A549 (cell line): ENCODE measurements around the gene BTK. TPM values are rescaled to one million over a fixed set of nuclear protein-coding genes. Genes with fewer than 3 reads are reported as not detected.

Experiments used
- ATAC-seq, 2 experiments: fragments of 200-7000 bp in 1 of 2; fragments of >200 bp in 1 of 2; cut with Nextera tagmentation in 1 of 2; cut with Tn5 transposase in 1 of 2; 3 replicates each; pipeline versions ENCODE4 v1.8.0 to v1.9.1; 2018 to 2020; ENCODE audit warnings: mild to moderate bottlenecking in 1 of 2, moderate library complexity in 1 of 2
- CTCF ChIA-PET: fragments of 300-600 bp; sonication (Branson Sonifier 250); formaldehyde crosslinking; extraction: SDS; loops from one replicate; lab custom pipeline; 2021; ENCODE audit warnings: antibody characterized with exemption, inconsistent platforms; lab: Yijun Ruan, JAX
- POLR2A ChIA-PET: fragments of 350-600 bp; formaldehyde crosslinking; extraction: SDS; loops from one replicate; lab custom pipeline; 2021; ENCODE audit warnings: antibody characterized with exemption, inconsistent platforms; lab: Yijun Ruan, JAX
- DNase-seq, 2 experiments: peaks; one replicate each; pipeline versions ENCODE4 v3.0.0 to v3.0.0-alpha.2; 2011 to 2016; ENCODE audit warnings: low read depth in 1 of 2, low spot score in 1 of 2
- FAIRE-seq: peaks from 2 replicates; lab custom pipeline; 2011; peaks lifted over from hg19 to GRCh38; lab: Jason Lieb, UNC
- H3K27ac ChIP-seq, 2 experiments: fragments of >200 bp; sonication (Bioruptor Twin); formaldehyde crosslinking; 3 replicates each; pipeline ENCODE4 v1.5.1; 2016 to 2017
- H3K4me1 ChIP-seq: fragments of >200 bp; sonication (Bioruptor Twin); formaldehyde crosslinking; 3 replicates; pipeline ENCODE4 v1.6.1; 2016
- H3K4me2 ChIP-seq: fragments of >200 bp; sonication (Bioruptor Twin); formaldehyde crosslinking; 3 replicates; pipeline ENCODE4 v1.6.1; 2016
- H3K4me3 ChIP-seq: fragments of >200 bp; sonication (Bioruptor Twin); formaldehyde crosslinking; 3 replicates; pipeline ENCODE4 v1.5.1; 2016
- H3K9me3 ChIP-seq: fragments of >200 bp; sonication (Bioruptor Twin); formaldehyde crosslinking; 3 replicates; pipeline ENCODE4 v1.6.1; 2016
- CBX2 ChIP-seq: fragments of 200-600 bp; sonication (generic); IDR thresholded peaks from 2 replicates; pipeline ENCODE4 v1.6.1; 2016; ENCODE audit warnings: low read depth, mild to moderate bottlenecking, borderline replicate concordance
- CBX8 ChIP-seq: fragments of 200-600 bp; sonication (generic); IDR thresholded peaks from 2 replicates; pipeline ENCODE4 v1.6.1; 2016
- CEBPB ChIP-seq, 2 experiments: fragments of >200 bp in 1 of 2; sonication (Bioruptor Twin) in 1 of 2; formaldehyde crosslinking in 1 of 2; IDR thresholded peaks; 2 replicates each; pipeline ENCODE4 v1.6.1; 2012 to 2016
- EHMT2 ChIP-seq: fragments of 200-600 bp; sonication (generic); IDR thresholded peaks from 2 replicates; pipeline ENCODE4 v1.6.1; 2016; ENCODE audit warnings: antibody characterized with exemption, low read depth, mild to moderate bottlenecking, moderate library complexity
- EP300 ChIP-seq, 2 experiments: fragments of >200 bp; sonication (Bioruptor Twin); formaldehyde crosslinking; IDR thresholded peaks; 2 replicates in 1 of 2; 3 replicates in 1 of 2; pipeline ENCODE4 v1.6.1; 2016 to 2017
- FOSB ChIP-seq: fragments of 250-450 bp; sonication (Bioruptor Pico); IDR thresholded peaks from 2 replicates; pipeline ENCODE4 v1.5.0; 2020; ENCODE audit warnings: mild to moderate bottlenecking, moderate library complexity
- FOSL2 ChIP-seq, 2 experiments: fragments of 450-650 bp in 1 of 2; fragments of >200 bp in 1 of 2; sonication (Bioruptor Twin) in 1 of 2; formaldehyde crosslinking; IDR thresholded peaks; 2 replicates each; pipeline versions ENCODE4 v1.5.0 to v1.6.1; 2016 to 2020; ENCODE audit warnings: mild to moderate bottlenecking in 1 of 2, moderate library complexity in 1 of 2
- FOXS1 ChIP-seq: fragments of 250-450 bp; sonication (Bioruptor Pico); IDR thresholded peaks from 2 replicates; pipeline ENCODE4 v1.5.0; 2020; ENCODE audit warnings: mild to moderate bottlenecking, moderate library complexity
- HOXA7 ChIP-seq: fragments of 250-450 bp; sonication (Bioruptor Pico); IDR thresholded peaks from 2 replicates; pipeline ENCODE4 v1.5.0; 2020; ENCODE audit warnings: mild to moderate bottlenecking, moderate library complexity
- JUN ChIP-seq, 2 experiments: fragments of >200 bp; sonication (Bioruptor Twin); formaldehyde crosslinking; IDR thresholded peaks; 2 replicates in 1 of 2; 3 replicates in 1 of 2; pipeline ENCODE4 v1.6.1; 2016 to 2017
- KDM1A ChIP-seq: fragments of 200-600 bp; sonication (generic); IDR thresholded peaks from 2 replicates; pipeline ENCODE4 v1.6.1; 2016; ENCODE audit warnings: low read depth, mild to moderate bottlenecking
- MAFK ChIP-seq: fragments of 450-650 bp; IDR thresholded peaks from 2 replicates; pipeline ENCODE4 v1.6.1; 2014; ENCODE audit not compliant: partially characterized antibody
- MYC ChIP-seq: IDR thresholded peaks from 2 replicates; pipeline ENCODE4 v1.6.1; 2012; ENCODE audit warnings: mild to moderate bottlenecking, inconsistent platforms, low read length, improper control_type of control experiment, borderline replicate concordance
- NFE2L2 ChIP-seq: fragments of 150-350 bp; conservative IDR thresholded peaks from 2 replicates; pipeline ENCODE4 v1.6.1; 2014; ENCODE audit warnings: low read length
- PHF8 ChIP-seq: fragments of 200-600 bp; sonication (generic); IDR thresholded peaks from 2 replicates; pipeline ENCODE4 v1.6.1; 2016; ENCODE audit warnings: low read depth, mild to moderate bottlenecking, antibody characterized with exemption, moderate library complexity, borderline replicate concordance
- POLR2AphosphoS2 ChIP-seq: conservative IDR thresholded peaks from 2 replicates; pipeline ENCODE4 v1.6.1; 2012; ENCODE audit warnings: low read length, improper control_type of control experiment, inconsistent platforms
- TFCP2L1 ChIP-seq: fragments of 250-450 bp; sonication (Bioruptor Pico); IDR thresholded peaks from 2 replicates; pipeline ENCODE4 v1.5.0; 2021; ENCODE audit warnings: mild to moderate bottlenecking
- TP53 ChIP-seq: fragments of 250-450 bp; sonication (Bioruptor Pico); IDR thresholded peaks from 2 replicates; pipeline ENCODE4 v1.5.0; 2021; ENCODE audit warnings: mild to moderate bottlenecking, moderate library complexity
- ZNF302 ChIP-seq: fragments of 250-450 bp; sonication (Bioruptor Pico); IDR thresholded peaks from 2 replicates; pipeline ENCODE4 v1.9.0; 2021; ENCODE audit warnings: inconsistent platforms, mild to moderate bottlenecking, moderate library complexity
- ZSCAN20 ChIP-seq: fragments of 250-450 bp; sonication (Bioruptor Pico); IDR thresholded peaks from 2 replicates; pipeline ENCODE4 v1.8.0; 2022; ENCODE audit warnings: mild to moderate bottlenecking, moderate library complexity
- WGBS: methylation state at CpG from one replicate; pipeline ENCODE4 v1.1.6; 2017; ENCODE audit errors: missing lambda C conversion rate; 5-methylcytosine and 5-hydroxymethylcytosine counted together
- polyA plus RNA-seq, 4 experiments: library from polyadenylated mRNA; depleted of rRNA in 3 of 4; stranded (reverse); fragments of >200 nt; fragmentation: RNase III in 1 of 4; extraction: RNeasy Plus Mini Kit Qiagen cat#74134 plus additional on column Dnase treatment in 1 of 4; gene quantifications; 2 replicates in 3 of 4; 3 replicates in 1 of 4; pipeline ENCODE4 v1.2.3, GENCODE V29; 2011 to 2017
- TF ChIP-seq, protein P1 (sequence below): fragments of 150-350 bp; IDR thresholded peaks from 2 replicates; pipeline ENCODE4 v1.6.1; 2014; ENCODE audit warnings: low read depth, mild to moderate bottlenecking, low read length
- TF ChIP-seq, protein P2 (sequence below): fragments of >200 bp; sonication (Bioruptor Twin); formaldehyde crosslinking; IDR thresholded peaks from 3 replicates; pipeline ENCODE4 v1.5.1; 2016

The BTK gene
- polyA plus RNA-seq, 2 of the 4 experiments (the other 2 are of a cell fraction): 0.18 to 0.26 TPM

- ChIA-PET CTCF (no interaction called here), POLR2A (interaction anchor here (1.3 kb wide), 1 partner anchor 12 kb away, joined by 4 read pairs; the partner anchor contains the start of genes GLA and HNRNPH2)
- Histone ChIP-seq H3K9me3 (no peaks in the 10 kb centered on the region), H3K27ac (no peak overlapping the region)
- TF ChIP-seq EHMT2: no peak
- TF ChIP-seq TP53 (CRISPR knock-in tag): no peak
- 0 out of 2 replicates have a peak, but pooled peaks have one; percentile 35 for TF ChIP-seq TFCP2L1 (CRISPR knock-in tag)
- TF ChIP-seq, all 56 proteins: peak for 1
- Histone ChIP-seq H3K4me3 (no peak overlapping the region), H3K4me1 (peaks cover 22% of the 10 kb centered on the region), H3K4me2 (no peak overlapping the region)
- ATAC-seq: peak; percentile 2 to 6; a peak in 2 of 6 replicates
- no peak for DNase-seq
- WGBS: 92% methylated on average over 1 of the region's 1 CpG
- FAIRE-seq: no peak
These were observed 9.8 kb upstream of the BTK start for GRCh38 chrX:101395789-101396188.

DNA sequence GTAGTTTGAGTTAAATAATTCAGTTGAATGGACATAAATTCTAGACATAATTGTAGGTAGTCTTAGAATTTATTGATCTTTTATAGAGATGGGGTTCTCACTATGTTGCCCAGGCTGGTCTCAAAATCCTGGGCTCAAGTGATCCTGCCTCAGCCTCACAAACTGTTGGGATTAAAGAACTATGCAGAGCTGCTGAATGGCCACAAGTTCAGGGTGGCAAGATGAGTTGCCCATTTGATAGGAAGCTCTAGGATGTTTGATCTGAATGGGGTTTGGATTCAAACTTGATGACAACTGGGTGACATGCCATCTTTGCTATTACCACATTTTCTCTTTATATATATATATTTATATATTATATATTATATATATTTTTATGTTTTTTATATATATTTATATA lies 8.4 kb upstream of the BTK start:
- ChIA-PET CTCF (no interaction called here), POLR2A (no interaction called here)
- Histone ChIP-seq H3K9me3 (no peaks in the 10 kb centered on the region), H3K4me3 (no peak overlapping the region), H3K4me2 (peak overlapping the region; percentile 99; the same call in 1 of the 3 replicates), H3K27ac (no peak overlapping the region), H3K4me1 (peaks cover 22% of the 10 kb centered on the region)
- DNase-seq (no peak), FAIRE-seq (no peak), ATAC-seq (no peak)
- TF ChIP-seq TFCP2L1 (CRISPR knock-in tag) (0 out of 2 replicates have a peak, but pooled peaks have one; percentile 36), FOSB (no peak), EP300 (IDR thresholded peaks at IDR 0.05) (no peak)
- TF ChIP-seq, protein P1, sequence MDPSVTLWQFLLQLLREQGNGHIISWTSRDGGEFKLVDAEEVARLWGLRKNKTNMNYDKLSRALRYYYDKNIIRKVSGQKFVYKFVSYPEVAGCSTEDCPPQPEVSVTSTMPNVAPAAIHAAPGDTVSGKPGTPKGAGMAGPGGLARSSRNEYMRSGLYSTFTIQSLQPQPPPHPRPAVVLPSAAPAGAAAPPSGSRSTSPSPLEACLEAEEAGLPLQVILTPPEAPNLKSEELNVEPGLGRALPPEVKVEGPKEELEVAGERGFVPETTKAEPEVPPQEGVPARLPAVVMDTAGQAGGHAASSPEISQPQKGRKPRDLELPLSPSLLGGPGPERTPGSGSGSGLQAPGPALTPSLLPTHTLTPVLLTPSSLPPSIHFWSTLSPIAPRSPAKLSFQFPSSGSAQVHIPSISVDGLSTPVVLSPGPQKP: no peak

GRCh38 chrX:101393530-101394305 lies 7.7 kb upstream of the BTK start:
- FAIRE-seq: no peak
- ATAC-seq: no peak
- CTCF ChIA-PET: no interaction called here
- peak; percentile 84 for TF ChIP-seq MAFK
- TF ChIP-seq CBX8: no peak
- 0 out of 2 replicates have a peak, but pooled peaks have one; percentile 76 for TF ChIP-seq HOXA7 (CRISPR knock-in tag)
- TF ChIP-seq FOSL2 (IDR thresholded peaks at IDR 0.05): no peak
- peak; percentile 53; the same call in 1 of the 2 replicates for TF ChIP-seq FOSL2 (CRISPR knock-in tag; IDR thresholded peaks at IDR 0.05)
- 0 out of 5 replicates have a peak, but pooled peaks of 1 of the 2 experiments have one; percentile 19 for TF ChIP-seq JUN (IDR thresholded peaks at IDR 0.05)
- Histone ChIP-seq H3K4me3 (0 out of 3 replicates have a peak overlapping the region, but pooled peaks have one; percentile 85), H3K9me3 (no peaks in the 10 kb centered on the region), H3K4me1 (peaks cover 22% of the 10 kb centered on the region), H3K27ac (no peak overlapping the region), H3K4me2 (peak overlapping the region; percentile 99)
- no peak for DNase-seq
- POLR2A ChIA-PET: no interaction called here
- 84% methylated on average over 11 of the region's 11 CpGs for WGBS

DNA sequence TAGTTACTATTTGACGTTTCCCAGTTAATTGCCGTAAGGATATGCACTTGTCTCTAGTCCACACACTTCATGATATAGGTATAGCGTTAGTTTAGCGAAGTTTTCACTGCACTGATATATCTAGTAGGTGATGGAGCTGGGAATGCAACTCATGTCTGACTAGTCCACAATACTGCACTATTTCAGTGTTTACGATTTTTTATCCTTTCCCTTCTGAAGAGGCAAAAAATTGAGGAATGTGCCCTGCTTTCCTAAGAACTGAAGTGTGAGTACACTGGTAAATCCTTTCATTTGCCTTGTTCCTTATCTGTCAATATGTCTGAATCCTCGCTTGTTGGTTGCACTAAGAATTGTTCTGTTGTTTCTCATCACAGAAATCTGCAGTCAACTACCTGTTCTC lies 5.8 kb upstream of the BTK start:
- no peak for ATAC-seq
- Histone ChIP-seq H3K4me2 (peak overlapping the region; percentile 99), H3K27ac (peak overlapping the region; percentile 87 to 95), H3K4me1 (peaks cover 22% of the 10 kb centered on the region), H3K9me3 (no peaks in the 10 kb centered on the region), H3K4me3 (peak overlapping the region; percentile 85)
- no peak for TF ChIP-seq KDM1A
- TF ChIP-seq, protein P1: no peak
- TF ChIP-seq CBX2: no peak
- no peak for TF ChIP-seq HOXA7 (CRISPR knock-in tag)
- TF ChIP-seq ZSCAN20 (CRISPR knock-in tag): no peak
- TF ChIP-seq FOXS1 (CRISPR knock-in tag): no peak
- TF ChIP-seq, protein P2, sequence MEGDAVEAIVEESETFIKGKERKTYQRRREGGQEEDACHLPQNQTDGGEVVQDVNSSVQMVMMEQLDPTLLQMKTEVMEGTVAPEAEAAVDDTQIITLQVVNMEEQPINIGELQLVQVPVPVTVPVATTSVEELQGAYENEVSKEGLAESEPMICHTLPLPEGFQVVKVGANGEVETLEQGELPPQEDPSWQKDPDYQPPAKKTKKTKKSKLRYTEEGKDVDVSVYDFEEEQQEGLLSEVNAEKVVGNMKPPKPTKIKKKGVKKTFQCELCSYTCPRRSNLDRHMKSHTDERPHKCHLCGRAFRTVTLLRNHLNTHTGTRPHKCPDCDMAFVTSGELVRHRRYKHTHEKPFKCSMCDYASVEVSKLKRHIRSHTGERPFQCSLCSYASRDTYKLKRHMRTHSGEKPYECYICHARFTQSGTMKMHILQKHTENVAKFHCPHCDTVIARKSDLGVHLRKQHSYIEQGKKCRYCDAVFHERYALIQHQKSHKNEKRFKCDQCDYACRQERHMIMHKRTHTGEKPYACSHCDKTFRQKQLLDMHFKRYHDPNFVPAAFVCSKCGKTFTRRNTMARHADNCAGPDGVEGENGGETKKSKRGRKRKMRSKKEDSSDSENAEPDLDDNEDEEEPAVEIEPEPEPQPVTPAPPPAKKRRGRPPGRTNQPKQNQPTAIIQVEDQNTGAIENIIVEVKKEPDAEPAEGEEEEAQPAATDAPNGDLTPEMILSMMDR: no peak
- TF ChIP-seq POLR2AphosphoS2: no peak
- TF ChIP-seq NFE2L2: no peak
- no peak for TF ChIP-seq ZNF302 (CRISPR knock-in tag)
- no peak for TF ChIP-seq CEBPB (IDR thresholded peaks at IDR 0.05)
- TF ChIP-seq MAFK: no peak
- no peak for TF ChIP-seq FOSL2 (IDR thresholded peaks at IDR 0.05)
- no peak for TF ChIP-seq FOSL2 (CRISPR knock-in tag; IDR thresholded peaks at IDR 0.05)
- TF ChIP-seq MYC: no peak
- no peak for TF ChIP-seq PHF8
- no peak for DNase-seq
- ChIA-PET POLR2A (interaction anchor here (1.5 to 2.3 kb wide), 2 partner anchors 9 to 44 kb away, joined by 19 to 46 read pairs; partner anchors contain the start of gene TIMM8A), CTCF (interaction anchor here (1.7 kb wide), 1 partner anchor 10 kb away, joined by 25 read pairs; no protein-coding TSS in a partner anchor)
- 6% methylated on average over 6 of the region's 6 CpGs for WGBS
- peak; percentile 68 for FAIRE-seq
